Measurements from ENCODE around the gene ARID1B.

ARID1B gene

GRCh38 chr6:157187182-157188083, 410.3 kb downstream of the ARID1B start:
- no peak for DNase-seq (ENCODE audit: low spot score)

DNA sequence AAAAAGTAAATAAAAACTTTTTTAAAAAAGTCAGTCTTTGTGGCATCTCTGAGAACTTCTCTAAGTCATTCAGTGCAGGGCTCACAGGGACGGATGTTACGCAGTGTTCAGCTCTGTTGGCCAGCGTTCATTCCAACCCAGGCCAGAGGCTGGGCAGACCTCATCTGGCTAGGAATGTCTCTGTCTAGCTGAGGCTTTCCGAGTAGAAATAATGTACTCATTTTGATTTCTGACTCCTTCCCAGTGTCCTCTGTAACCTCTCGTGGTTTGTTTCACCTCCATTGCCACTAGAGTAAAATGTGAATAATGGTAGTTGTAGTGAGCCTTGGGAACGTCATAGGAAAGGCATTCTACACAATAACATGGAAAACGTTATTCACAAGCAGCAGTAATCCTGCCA, 411.0 kb downstream of the ARID1B start:
- peak; percentile 48 for DNase-seq (ENCODE audit: low spot score)

DNA sequence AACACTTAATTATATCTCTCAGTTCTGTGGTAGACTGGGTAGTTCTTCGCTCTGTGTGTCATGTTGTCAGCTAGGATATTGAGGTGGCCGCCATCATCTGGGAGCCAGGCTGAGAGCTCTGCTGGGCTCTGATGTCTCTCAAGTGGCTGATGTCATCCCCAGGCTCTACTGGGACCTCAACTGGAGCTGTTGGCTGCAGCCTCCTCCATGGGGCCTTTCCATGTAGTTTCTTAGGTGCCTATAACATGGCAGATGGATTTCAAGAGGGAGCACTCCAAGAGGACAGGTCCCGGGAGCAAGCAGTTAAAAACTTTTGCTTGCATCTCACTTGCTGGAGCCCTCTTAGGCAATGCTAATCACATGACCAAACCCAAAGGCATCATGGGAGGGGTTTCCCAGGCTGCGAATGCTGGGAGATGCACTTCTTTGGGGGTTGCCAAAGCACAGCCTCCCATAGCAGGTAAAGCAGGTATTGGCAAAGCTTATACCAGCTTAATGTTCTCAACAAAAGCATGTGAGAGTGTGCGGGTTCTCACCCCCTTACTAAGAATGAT, 416.3 kb downstream of the ARID1B start:
- DNase-seq (ENCODE audit: low spot score) = no peak

DNA sequence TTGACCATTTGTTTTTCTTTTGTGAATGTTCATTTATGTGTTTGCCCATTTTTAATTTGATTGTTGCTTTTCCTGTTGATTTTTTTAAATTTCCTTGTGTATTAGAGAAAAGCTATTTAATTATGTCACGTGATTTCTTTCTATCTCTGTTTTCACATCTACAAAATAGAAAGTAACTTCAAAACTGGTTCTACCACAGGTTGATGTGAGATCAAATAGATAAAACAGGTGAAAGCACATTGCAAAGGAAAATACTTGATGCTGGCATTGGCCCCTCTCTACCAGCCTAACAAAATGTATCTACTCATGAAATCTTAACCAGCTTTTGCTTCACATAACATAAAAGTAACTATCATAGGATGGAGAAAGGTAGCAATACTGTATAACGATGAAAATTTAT, 416.9 kb downstream of the ARID1B start:
- DNase-seq (ENCODE audit: low spot score) = no peak

GRCh38 chr6:157194643-157195042, 417.5 kb downstream of the ARID1B start:
- no peak for DNase-seq (ENCODE audit: low spot score)

DNA sequence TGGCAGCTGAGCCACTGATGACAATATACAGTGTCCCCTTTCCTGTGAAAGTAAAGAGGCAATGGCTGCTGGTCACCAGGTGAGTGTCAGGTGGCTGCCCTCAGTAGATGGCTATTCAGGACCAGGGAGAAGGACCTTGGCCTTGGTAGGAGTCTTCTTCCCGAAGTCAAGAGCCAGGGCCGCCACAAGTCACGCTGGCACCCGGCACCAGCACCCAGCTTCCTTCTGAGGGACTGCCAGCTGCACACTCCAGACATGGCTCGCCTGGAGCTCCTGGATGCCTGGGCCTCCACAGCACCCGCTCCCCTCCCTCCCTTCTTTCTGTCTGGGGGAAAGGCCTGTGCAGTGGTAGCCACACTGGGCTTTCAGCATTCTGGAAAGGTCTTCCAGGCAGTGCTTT, 419.2 kb downstream of the ARID1B start:
- DNase-seq (ENCODE audit: low spot score) = no peak

DNA sequence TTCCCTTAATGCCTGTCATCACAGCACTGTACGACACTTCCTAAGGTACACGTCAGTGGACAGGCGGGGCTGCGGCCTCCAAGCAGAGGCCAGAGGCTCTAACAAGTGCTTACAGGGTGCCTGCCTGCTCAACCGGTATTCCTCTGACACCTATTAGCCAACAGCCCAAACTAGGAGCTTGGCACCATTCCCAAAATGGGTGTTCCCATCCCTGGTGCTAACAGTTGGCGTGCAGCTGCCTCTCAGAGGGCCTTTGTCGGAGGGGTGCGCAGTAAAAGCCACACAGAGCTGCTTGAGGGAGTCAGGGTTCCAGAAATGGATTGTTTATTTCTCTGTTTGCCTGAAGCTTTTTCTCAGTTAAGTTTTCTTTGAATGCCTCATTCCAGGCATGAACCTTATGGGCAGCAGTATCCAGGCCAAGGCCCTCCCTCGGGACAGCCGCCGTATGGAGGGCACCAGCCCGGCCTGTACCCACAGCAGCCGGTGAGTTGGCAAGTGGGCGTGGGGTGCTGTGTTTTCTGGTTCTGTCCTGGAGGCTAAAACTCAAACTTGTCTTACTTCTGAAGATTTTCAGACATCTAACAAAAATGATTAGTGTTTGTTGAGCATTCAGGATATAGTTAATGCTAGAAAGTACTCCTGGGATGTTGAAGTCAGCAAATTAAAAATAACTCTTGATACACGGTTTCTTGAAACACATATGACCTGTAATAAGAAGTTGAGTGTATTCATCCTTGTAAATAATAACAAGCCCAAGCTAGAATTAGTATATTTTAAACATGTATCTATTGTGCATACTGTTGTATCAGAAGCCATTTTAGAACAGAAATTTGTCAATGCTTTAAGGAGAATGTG, 421.5 kb downstream of the ARID1B start:
- no peak for DNase-seq (ENCODE audit: low spot score)

GRCh38 chr6:157200117-157200516, 422.9 kb downstream of the ARID1B start:
- DNase-seq (ENCODE audit: low spot score) = no peak

DNA sequence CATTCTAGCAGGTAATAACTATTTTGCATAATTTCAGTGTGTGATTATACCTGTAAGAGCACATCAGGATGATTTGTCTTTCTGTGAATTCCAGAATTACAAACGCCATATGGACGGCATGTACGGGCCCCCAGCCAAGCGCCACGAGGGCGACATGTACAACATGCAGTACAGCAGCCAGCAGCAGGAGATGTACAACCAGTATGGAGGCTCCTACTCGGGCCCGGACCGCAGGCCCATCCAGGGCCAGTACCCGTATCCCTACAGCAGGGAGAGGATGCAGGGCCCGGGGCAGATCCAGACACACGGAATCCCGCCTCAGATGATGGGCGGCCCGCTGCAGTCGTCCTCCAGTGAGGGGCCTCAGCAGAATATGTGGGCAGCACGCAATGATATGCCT, 423.4 kb downstream of the ARID1B start:
- DNase-seq (ENCODE audit: low spot score) = no peak

DNA sequence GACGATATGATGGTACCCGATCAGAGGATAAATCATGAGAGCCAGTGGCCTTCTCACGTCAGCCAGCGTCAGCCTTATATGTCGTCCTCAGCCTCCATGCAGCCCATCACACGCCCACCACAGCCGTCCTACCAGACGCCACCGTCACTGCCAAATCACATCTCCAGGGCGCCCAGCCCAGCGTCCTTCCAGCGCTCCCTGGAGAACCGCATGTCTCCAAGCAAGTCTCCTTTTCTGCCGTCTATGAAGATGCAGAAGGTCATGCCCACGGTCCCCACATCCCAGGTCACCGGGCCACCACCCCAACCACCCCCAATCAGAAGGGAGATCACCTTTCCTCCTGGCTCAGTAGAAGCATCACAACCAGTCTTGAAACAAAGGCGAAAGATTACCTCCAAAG, 423.9 kb downstream of the ARID1B start:
- no peak for DNase-seq (ENCODE audit: low spot score)

- DNase-seq (ENCODE audit: low spot score) = no peak
Measured at GRCh38 chr6:157203312-157203744, 426.1 kb downstream of the ARID1B start.

GRCh38 chr6:157203764-157204163, 426.6 kb downstream of the ARID1B start:
- no peak for DNase-seq (ENCODE audit: low spot score)

DNA sequence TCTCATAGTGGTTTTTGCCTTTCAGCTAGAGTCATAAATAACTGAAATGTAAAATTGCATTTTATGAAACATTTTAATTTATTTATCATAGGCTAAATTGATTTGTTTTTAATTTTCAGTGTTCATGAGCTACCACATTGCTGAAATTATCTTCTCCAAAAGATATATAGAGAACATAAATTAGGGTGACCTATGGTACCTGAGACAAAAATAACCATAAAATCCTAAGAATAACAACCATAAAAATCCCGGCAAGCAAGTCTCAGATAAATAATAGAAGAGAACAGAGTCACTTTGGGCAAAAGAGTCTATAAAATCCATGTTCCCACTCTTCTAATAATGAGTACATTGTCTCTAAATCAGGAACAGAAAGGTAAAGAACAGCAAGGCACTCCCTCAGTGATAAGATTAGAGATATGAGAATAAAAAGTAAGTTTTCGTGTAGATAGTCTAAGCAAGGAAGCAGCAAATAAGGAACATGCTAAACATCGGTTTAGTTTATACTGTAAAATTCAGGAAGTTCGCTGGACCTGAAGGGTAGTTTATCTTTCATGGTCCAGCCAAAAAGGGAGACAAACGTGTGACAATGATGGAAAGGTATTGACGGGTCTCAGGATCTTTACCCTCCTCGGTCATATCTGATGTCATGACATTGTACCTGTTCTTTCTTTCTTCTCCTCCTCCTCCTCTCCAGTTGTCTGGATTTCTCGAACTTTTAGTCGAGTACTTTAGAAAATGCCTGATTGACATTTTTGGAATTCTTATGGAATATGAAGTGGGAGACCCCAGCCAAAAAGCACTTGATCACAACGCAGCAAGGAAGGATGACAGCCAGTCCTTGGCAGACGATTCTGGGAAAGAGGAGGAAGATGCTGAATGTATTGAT, 428.5 kb downstream of the ARID1B start:
- no peak for DNase-seq (ENCODE audit: low spot score)

GRCh38 chr6:157206359-157206815, 429.2 kb downstream of the ARID1B start:
- DNase-seq (ENCODE audit: low spot score) = no peak

- no peak for DNase-seq (ENCODE audit: low spot score)
Measured at GRCh38 chr6:157207521-157208076, 430.4 kb downstream of the ARID1B start.

DNA sequence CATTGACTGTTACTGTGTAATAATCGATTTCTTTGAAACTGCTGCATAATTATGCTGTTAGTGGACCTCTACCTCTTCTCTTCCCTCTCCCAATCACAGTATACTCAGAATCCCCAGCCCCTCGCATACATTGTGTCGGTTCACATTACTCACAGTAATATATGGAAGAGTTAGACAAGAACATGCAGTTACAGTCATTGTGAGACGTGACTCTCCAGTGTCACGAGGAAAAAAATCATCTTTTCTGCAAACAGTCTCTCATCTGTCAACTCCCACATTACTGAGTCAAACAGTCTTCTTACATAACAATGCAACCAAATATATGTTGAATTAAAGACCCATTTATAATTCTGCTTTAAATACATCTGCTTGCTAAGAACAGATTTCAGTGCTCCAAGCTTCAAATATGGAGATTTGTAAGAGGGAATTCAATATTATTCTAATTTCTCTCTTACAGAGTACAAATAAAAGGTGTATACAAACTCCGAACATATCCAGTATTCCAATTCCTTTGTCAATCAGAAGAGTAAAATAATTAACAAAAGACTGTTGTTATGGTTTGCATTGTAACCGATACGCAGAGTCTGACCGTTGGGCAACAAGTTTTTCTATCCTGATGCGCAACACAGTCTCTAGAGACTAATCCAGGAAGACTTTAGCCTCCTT, 432.8 kb downstream of the ARID1B start:
- no peak for DNase-seq (ENCODE audit: low spot score)

DNA sequence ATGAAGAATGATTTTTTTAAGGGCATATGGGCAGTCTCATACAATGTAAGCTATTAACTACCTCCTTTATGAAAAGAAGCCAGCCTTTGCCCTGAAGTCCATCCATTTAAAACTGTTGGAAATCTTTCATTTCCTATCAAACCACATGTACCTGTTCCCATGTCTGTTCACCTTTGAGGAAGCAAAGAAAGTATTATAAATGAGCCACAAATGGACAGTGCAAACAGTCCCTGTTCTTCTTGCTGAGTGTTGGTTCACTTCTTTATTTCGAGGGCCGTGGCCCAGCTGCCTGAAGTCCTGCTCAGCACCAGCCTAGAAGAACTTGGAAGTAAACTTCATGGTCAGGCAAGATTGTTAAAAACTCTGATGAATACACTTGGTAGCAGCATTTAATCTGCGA, 433.8 kb downstream of the ARID1B start:
- DNase-seq (ENCODE audit: low spot score) = no peak

- DNase-seq (ENCODE audit: low spot score) = no peak
Measured at GRCh38 chr6:157211603-157212455, 434.7 kb downstream of the ARID1B start.

GRCh38 chr6:157213426-157213825, 436.2 kb downstream of the ARID1B start:
- no peak for DNase-seq (ENCODE audit: low spot score)

All from AG08396 (cell line).